HG03571 (cell line): ENCODE results near the gene GSE1.

Experiments
- ATAC-seq: cut with Tn5 transposase; IDR thresholded peaks from one replicate; pipeline ENCODE4 v1.9.1; 2021; ENCODE audit not compliant: unreplicated experiment

The GSE1 gene

DNA sequence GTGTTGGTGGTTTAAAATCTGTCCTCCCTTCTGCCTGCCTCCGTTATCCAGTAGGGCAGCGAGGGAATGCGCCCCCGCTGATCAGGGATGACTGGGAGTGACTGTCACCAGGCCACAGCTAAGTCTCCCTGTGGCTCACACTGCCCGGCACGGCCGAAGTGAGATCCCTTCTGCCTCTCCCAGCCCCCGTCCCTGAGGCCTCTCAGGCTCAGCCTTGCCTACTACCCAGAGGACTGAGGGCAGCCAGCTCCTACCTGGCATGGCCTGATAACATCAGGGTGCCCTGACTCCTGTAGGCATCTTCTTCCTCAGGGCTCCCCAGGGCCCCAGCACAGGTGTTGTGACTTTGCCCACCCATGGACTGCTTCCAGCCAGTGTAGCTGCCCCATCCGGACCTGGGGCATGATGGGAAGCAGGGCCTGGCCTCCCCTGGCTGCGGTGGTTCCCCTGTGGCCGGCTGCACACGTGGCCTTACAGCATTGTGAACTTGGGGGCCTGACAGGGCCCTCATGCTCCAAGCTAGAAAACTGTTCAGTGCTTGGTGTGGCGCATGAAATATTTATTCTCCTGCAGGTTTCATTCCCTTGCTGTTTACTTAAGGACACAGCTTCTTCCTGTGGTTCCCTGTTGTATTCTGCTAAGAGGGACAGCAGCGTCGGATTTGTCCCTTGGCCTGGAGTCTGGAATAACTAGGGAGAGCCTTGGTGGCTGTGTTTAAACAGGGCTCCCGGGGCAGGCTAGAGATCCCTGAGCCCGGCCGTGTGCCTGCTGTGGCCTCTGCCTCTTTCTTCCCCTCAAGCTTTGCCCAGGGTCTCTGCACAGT, 45.6 kb downstream of the GSE1 start:
- no peak for ATAC-seq

DNA sequence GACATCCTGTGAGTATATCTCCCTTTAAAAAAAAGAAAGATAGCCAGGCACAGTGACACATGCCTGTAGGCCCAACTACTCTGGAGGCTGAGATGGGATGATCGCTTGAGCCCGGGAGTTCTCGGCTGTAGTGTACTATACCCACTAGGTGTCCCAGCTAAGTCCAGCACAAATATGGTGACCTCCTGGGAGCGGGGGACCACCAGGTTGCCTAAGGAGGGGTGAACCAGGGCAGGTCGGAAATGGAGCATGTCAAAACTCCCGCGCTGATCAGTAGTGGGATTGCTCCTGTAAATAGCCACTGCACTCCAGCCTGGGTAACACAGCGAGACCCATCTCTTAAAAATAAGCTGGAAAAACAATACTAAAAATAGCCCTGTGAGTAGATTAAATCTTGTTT, 46.2 kb downstream of the GSE1 start:
- ATAC-seq = no peak

DNA sequence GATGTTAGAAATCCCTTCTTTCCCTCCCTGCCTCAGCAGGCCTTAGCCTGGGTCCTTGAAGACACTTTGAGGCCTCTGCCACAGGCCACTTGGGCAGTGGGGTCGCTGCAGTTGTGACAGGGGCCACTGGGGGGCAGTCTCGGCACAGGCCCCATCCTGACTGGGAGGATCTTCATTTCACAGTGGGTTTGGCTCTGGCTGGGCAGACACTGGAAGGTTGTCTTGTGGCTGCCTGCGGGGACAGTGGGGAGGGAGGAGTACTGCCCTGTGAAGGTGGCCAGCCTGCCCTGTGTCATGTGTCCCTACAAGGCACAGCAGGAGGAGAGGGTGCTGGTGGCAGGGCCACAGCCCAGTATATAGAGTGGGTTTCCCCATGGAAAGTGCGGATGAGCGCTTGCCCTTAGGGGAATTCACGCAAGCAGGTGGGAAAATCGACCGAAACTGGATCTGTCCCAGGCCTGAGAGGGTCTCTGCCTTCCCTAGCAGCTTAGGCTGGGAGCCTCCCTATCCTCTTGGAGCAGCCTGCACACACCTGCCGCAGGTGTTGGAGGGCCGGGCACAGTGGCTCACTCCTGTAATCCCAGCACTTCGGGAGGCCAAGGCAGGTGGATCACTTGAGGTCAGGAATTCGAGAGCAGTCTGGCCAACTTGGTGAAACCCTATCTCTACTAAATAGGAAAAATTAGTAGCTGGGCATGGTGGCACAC, 46.8 kb downstream of the GSE1 start:
- ATAC-seq = no peak

DNA sequence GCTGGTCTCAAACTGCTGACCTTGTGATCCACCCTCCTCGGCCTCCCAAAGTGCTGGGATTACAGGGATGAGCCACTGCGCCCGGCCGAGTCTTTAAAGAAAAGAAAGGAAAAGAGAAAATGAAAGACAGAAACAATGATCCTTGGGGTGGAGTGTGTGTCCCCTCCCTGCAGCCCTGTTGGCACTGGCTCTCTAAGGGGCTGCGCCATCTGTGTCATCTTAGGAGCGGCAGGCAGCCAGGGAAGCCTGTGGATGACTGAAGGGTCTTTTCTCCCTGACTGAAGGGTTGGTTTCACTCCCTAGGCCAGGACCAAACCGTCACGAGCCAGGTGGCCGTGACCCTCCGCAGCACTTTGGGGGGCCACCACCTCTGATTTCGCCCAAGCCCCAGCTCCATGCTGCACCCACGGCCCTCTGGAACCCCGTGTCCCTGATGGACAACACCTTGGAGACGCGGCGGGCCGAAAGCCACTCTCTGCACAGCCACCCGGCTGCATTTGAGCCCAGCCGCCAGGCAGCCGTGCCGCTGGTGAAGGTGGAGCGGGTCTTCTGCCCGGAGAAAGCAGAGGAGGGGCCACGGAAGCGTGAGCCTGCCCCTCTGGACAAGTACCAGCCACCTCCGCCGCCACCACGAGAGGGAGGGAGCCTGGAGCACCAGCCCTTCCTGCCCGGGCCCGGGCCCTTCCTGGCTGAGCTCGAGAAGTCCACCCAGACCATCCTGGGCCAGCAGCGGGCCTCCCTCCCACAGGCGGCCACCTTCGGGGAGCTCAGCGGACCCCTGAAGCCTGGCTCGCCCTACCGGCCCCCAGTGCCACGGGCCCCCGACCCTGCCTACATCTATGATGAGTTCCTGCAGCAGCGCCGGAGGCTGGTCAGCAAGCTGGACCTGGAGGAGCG, 48.0 kb downstream of the GSE1 start:
- no peak for ATAC-seq

DNA sequence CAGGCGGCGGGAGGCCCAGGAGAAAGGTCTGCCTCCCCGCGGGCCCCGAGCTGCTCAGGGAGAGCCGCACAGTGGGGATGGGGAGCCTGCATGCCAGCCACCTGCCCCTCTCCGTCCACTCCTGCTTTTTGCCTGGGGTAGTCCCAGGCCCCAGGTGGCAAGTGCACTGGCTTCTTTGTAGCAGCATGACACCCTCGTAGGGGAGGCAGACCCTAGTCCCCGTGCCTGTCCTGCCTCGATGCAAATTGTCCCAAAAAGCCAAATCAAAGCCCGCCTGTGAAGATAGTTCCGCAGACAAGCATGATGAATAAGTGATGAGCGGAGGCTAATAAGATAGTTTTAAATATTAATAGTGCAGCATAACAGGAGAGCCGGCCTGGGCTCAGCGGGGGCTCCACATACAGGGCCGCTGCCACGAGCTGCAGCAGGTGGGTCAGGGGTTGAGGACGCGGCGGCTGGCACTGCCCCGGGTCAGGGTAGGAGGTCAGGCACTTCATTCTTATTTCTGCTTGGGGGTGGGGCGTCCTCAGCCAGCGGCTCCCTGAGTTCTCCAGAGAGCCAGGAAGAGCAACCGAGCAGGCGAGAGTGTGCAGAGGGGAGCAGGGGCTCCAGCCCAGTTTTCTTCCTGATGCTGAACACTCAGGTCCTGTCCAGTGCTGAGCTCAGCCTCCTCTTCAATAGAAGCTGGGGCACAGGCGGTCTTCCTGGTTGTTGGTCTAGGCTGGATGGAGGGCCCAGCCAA, 48.8 kb downstream of the GSE1 start:
- ATAC-seq = no peak

DNA sequence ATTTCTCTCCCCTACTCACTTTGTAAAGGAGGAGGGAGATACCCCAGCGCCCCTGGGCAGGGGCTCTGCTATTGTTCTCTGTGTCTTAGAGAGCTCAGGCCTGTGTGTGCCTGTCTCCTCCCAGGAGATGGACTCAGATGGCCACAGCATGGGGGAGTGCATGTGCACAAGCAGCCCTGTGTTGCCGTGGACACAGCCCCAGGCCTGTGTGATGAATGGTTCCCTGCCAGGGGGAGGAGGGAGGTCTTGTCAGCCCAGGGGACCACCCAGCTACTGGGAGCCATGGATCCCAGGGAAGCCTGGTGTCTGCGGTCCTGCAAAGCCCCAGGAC, 49.3 kb downstream of the GSE1 start:
- ATAC-seq = no peak

DNA sequence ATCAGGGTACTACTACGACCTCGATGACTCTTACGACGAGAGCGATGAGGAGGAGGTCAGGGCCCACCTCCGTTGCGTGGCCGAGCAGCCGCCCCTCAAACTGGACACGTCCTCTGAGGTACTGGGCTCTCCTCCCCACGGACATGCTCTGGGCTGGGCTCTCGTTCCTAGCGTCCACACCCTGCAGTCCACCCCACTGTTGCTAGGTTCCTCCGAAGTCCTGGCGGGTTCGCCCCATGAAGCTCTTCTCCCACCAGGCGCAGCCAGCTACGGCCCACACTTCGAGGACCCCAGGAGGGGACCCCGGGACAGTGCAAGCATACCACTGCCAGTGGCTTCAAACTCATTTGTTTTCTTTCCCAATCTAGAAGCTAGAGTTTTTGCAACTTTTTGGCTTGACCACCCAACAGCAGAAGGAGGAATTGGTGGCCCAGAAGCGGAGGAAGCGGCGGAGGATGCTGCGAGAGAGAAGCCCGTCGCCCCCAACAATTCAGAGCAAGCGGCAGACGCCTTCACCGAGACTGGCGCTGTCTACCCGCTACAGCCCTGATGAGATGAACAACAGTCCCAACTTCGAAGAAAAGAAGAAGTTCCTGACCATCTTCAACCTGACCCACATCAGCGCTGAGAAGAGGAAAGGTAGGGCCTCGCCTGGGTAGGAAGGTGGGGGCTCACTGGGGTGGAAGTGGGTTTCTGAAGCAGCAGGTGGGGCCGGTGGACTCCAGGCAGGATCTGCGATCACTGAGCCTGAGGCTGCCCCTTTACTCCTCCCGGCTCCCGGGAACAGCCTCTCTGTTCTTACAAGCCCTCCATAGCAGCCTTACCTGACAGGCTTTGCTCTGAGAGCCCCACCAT, 50.1 kb downstream of the GSE1 start:
- ATAC-seq = no peak

DNA sequence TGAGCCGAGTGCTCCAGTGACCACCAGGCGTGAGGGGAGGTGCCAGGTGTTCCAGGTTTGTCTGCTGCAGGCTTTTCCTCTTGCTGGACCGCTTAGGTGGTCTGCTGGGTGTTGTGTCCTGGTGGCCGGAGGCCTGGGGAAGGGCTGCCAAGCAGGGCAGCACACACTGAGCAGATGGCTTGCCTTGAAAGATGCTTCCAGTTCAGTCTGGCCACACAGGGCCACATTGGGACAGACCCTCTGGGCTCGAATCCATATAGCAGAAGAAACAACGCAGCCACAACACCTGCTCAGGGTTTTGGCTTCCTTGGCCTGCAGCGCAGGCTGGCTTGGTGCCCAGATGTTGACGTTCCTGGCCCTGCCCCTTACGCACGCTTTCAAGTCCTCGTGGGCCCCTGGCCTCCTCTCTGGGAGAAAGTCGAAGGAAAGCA, 50.8 kb downstream of the GSE1 start:
- ATAC-seq = no peak

DNA sequence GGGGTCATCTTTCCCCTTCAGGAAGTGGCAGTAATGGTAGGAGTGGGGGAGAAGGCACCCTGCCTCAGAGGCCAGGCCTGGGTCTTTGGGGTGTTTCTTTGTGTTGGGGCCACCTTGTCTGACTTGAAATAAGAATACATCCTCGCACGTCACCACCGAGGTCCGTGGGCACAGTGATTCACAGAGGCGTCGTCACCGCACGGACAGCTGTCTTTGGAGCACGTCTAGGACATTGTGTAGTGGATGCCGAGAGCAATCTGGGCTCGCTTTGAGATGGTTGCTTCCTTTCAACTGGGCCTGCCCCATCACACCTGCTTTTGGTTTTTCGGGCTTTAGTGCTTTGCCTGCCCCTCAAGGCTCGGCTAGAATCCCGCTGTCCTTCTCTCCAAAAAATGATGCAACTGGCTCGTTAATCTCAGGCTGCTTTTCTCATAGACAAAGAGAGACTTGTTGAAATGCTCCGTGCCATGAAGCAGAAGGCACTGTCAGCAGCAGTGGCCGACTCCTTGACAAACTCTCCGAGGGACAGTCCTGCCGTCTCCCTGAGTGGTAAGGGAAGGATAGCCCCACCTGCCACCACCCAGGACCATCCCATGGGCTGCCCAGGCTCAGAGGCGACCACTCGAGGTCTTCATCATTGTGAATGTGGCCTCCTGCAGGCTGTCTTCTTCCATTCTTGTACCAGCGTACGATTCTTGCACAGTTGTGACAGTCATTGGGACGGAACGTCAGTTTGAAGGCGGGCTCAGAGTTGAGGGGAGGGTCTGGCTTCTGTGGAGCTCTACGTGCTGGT, 51.7 kb downstream of the GSE1 start:
- ATAC-seq = no peak

DNA sequence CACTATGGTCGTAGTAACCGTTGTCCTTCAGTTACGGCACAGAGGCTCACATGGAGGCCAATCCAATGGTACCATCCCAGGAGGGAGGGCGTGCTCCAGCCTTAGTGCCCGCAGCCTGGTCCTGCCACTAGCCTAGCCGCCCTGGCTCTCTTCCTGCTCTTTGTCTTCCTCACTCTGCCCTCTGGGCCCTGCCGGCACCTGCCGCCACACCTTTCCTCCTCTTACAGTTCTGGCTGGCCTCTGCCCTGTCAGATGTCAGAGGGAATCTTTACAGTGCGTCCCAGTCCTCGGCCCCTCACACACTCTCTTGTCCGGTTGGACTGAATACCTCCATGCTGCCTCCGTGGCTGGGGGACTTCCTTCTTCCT, 52.2 kb downstream of the GSE1 start:
- no peak for ATAC-seq

DNA sequence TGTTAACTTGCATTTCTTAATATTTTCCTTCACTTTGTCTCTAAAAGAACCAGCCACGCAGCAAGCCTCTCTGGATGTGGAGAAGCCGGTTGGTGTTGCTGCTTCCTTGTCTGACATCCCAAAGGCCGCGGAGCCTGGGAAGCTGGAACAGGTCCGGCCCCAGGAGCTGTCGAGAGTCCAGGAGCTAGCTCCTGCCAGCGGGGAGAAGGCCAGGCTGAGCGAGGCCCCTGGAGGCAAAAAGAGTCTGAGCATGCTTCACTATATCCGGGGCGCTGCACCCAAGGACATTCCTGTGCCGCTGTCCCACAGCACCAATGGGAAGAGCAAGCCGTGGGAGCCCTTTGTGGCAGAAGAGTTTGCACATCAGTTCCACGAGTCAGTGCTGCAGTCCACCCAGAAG, 52.8 kb downstream of the GSE1 start:
- no peak for ATAC-seq

DNA sequence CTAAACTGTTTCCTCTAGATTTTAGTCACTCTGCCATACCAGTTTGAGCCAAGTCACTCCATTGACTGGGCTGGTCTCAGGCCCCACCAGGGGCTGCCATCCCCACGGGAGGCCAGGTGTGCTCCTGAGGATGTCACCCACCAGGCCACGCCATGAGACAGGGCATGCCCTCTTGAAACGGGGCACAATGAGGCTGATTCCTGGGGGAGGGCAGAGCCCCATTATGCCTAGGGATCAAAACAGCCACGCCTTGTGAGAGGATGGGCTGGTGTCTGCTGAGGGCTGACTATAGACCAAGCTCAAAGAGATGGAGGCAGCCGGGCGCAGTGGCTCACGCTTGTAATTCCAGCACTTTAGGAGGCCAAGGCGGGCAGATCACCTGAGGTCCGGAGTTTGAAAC, 54.1 kb downstream of the GSE1 start:
- no peak for ATAC-seq

DNA sequence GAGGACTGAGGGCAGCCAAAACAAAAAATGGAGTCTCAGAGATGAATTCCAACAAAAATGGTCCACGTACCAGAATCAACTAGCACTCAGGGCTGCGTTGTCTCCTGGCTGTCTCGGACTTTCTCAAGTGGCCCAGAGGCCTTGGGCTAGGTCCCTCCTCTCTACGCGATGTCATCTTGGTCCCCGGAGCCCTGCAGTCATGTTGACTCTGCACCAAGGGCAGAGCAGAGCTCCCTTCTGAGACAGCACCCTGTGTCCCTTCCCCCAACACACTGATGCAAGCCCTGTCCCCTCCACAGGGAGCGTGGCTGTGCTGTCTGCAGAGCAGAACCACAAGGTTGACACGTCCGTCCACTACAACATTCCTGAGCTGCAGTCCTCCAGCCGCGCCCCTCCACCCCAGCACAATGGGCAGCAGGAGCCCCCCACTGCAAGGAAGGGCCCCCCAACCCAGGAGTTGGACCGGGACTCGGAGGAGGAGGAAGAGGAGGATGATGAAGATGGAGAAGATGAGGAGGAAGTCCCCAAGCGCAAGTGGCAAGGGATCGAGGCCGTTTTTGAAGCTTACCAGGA, 54.8 kb downstream of the GSE1 start:
- no peak for ATAC-seq

DNA sequence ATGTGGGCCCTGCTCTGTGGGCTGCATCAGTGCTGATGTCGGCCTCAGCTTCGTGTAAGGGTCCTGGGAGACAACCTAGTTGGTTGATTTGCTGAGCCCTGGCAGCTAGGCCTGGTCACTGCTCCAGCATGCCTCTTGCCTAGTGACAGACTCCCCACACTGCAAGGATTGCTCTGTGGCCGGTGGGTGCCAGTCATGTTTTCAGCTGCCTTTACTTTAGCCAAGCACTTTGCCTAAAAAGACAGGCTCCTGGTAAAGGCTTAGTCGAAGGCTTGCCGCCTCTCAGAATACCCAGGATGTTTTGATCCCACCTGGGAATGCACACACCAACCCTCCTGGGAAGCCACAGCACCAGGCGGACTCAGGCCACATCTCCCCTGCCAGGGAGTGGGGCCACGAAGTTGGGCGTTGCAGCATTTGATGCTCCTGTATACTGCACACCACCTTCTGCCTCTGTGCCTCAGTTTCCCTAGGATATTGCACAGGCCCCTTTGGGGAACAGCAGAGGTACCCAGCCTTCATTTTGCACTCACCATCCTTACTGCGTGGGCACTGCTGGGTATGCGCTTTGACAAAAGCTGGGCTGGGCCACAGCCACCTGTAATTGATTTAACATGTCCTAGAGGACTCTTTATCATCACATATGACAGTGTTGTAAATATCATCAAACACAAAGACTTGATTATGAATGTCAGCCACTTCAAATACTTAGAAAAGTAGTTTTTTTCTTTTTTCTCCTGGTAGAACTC, 55.7 kb downstream of the GSE1 start:
- no peak for ATAC-seq

DNA sequence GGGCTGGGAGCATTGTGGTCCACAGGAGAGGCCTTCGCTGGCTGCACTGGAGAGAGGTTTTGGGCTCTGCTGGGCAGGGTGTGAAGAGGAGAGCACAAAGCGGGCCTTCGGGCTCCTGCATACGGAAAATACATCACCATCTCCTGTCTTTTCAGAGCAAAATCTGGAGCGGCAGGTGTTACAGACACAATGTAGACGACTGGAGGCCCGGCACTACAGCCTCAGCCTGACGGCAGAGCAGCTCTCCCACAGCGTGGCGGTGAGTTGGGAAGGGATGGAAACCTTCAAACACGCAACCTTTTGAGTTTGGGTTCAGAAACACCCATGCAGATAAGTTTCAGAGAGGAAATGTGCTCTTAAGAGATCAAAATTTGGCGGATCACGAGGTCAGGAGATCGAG, 57.7 kb downstream of the GSE1 start:
- ATAC-seq = no peak

DNA sequence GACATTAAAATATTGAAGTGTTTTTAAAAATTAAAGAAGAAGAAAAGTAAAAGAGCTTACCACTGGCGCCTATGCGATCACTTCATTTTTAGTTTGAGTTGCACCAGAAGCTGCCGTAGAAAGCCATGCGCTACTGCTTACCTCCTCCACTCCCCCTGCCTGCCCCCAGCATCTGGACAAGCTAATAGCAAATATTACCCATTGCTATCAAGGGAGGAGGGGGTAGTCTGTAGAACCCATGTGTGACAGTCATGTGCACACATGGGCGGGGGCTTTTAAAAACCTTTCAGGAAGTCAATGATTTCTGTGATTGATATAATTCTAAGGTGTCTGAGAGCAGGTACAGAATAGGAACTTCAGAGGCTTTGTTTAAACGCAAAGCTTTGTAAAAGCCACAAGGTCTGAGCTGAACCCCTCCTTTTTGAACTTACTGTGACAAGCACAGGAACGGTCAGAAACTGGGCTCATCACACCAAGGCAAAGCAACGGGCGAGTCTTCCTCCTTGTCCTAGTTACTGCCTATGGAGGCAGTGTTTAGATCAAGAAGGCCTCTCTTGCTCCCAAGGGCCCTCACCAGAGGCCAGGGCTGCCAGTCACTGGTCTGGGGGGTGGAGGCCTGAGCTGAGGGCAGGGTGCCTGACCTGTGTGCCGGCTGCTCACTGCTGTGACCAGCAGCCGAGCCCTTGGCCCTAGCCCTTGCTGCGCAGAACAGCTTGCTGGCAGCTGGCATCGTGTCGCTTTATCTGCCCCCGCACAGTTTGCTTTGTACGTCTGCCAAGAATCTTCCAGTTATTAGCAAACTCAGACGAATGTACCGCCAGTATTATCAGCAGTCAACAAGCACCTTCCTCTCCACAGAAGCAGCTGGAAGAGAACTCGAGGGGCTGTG, 60.7 kb downstream of the GSE1 start:
- no peak for ATAC-seq

DNA sequence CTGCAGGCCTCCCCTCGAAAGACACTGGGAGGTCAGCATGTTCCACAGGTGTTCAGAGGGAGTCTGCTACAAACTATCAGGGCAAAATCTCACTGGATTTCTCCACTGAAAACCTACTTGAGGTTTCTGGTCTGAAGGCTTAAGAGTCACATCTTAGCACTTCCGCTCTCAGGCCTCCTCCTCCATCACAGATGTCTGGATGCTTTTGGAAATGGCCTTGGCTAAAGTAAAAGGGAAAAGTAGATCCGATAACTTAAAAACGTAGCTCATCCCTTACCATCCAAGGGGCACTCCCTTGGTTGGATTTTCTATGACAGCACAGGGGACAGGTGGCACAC, 61.3 kb downstream of the GSE1 start:
- ATAC-seq = no peak
